NCI-H1694 treated with DMSO at 0.1 percent for 48 hours (cell line): Measurements from ENCODE around the gene RFX2.
"Not testable (repeated sequence)": the region's sequence is repeated elsewhere in the genome, so short reads cannot be mapped to it uniquely, and the experiment has no call there.

ENCODE experiments used
- DNase-seq: peaks from one replicate; lab custom pipeline; 2025; lab: John Stamatoyannopoulos, UW

Gene RFX2

GRCh38 chr19:5971714-5972354 is 138.5 kb downstream of the RFX2 start:
- DNase-seq = no peak

GRCh38 chr19:5969476-5969875 is 140.8 kb downstream of the RFX2 start:
- no peak for DNase-seq

- no peak for DNase-seq
Measured at GRCh38 chr19:5968431-5969373, 141.6 kb downstream of the RFX2 start.

GRCh38 chr19:5967994-5968430 is 142.3 kb downstream of the RFX2 start:
- peak; percentile 6 for DNase-seq

- DNase-seq = no peak
Measured at GRCh38 chr19:5967571-5967970, 142.7 kb downstream of the RFX2 start.

- no peak for DNase-seq
Measured at GRCh38 chr19:5966941-5967340, 143.4 kb downstream of the RFX2 start.

GRCh38 chr19:5966215-5966614 is 144.1 kb downstream of the RFX2 start:
- DNase-seq = no peak

- DNase-seq = no peak
Measured at GRCh38 chr19:5964816-5965565, 145.3 kb downstream of the RFX2 start.

- no peak for DNase-seq
Measured at GRCh38 chr19:5963855-5964254, 146.4 kb downstream of the RFX2 start.

GRCh38 chr19:5963259-5963658 is 147.0 kb downstream of the RFX2 start:
- DNase-seq = not testable (repeated sequence)

- DNase-seq = peak; percentile 70
Measured at GRCh38 chr19:5961969-5962945, 148.0 kb downstream of the RFX2 start.

GRCh38 chr19:5961641-5961968 is 148.7 kb downstream of the RFX2 start:
- DNase-seq = not testable (repeated sequence)

GRCh38 chr19:5960005-5961001 is 150.0 kb downstream of the RFX2 start:
- DNase-seq = no peak

- DNase-seq = no peak
Measured at GRCh38 chr19:5959260-5960004, 150.9 kb downstream of the RFX2 start.

- DNase-seq = no peak
Measured at GRCh38 chr19:5958851-5959122, 151.5 kb downstream of the RFX2 start.

- DNase-seq = no peak
Measured at GRCh38 chr19:5958074-5958850, 152.0 kb downstream of the RFX2 start.

- DNase-seq = no peak
Measured at GRCh38 chr19:5957170-5957569, 153.1 kb downstream of the RFX2 start.

GRCh38 chr19:5956728-5957127 is 153.6 kb downstream of the RFX2 start:
- DNase-seq = no peak

- no peak for DNase-seq
Measured at GRCh38 chr19:5956323-5956722, 154.0 kb downstream of the RFX2 start.
